NCI-H526 (cell line): ENCODE results near the gene SAPCD2.
A peak's percentile ranks its signal among the peaks of the same experiment; 100 is the strongest.

Experiments used
- DNase-seq, 2 experiments: peaks; one replicate each; lab custom pipeline; 2025; lab: John Stamatoyannopoulos, UW

The SAPCD2 gene

GRCh38 chr9:137031904-137032640 is 38.3 kb downstream of the SAPCD2 start, which contains the start of gene FUT7:
TSS of gene FUT7 (minus strand) at chr9:137032088. CDS start at chr9:137031991, 97 bp downstream.
- no peak for DNase-seq

GRCh38 chr9:137030538-137031527 is 39.5 kb downstream of the SAPCD2 start:
- no peak for DNase-seq

- DNase-seq: no peak
Measured at GRCh38 chr9:137030006-137030405, 40.4 kb downstream of the SAPCD2 start.

- peak in 1 of 2 experiments; percentile 63 for DNase-seq
Measured at GRCh38 chr9:137029058-137029936, 41.1 kb downstream of the SAPCD2 start.

- DNase-seq: peak in 1 of 2 experiments; percentile 77
Measured at GRCh38 chr9:137028263-137029057, 41.9 kb downstream of the SAPCD2 start.

GRCh38 chr9:137027369-137028262 is 42.7 kb downstream of the SAPCD2 start, which contains the start of gene ABCA2:
TSS of gene ABCA2 (minus strand) at chr9:137028237. CDS start at chr9:137028140, 97 bp downstream.
- DNase-seq: no peak

GRCh38 chr9:137026828-137027227 is 43.5 kb downstream of the SAPCD2 start:
- no peak for DNase-seq

- no peak for DNase-seq
Measured at GRCh38 chr9:137026384-137026783, 44.0 kb downstream of the SAPCD2 start.

- peak; percentile 72 to 93 for DNase-seq
Measured at GRCh38 chr9:137025517-137025966, 44.8 kb downstream of the SAPCD2 start.

GRCh38 chr9:137023583-137023991 is 46.8 kb downstream of the SAPCD2 start:
- no peak for DNase-seq

- no peak for DNase-seq
Measured at GRCh38 chr9:137023157-137023556, 47.2 kb downstream of the SAPCD2 start.

GRCh38 chr9:137022662-137023008 is 47.7 kb downstream of the SAPCD2 start:
- DNase-seq: no peak

GRCh38 chr9:137021979-137022661 is 48.2 kb downstream of the SAPCD2 start:
- DNase-seq: peak in 1 of 2 experiments; percentile 86

GRCh38 chr9:137021568-137021978 is 48.8 kb downstream of the SAPCD2 start:
- DNase-seq: no peak

- no peak for DNase-seq
Measured at GRCh38 chr9:137020771-137021567, 49.4 kb downstream of the SAPCD2 start.

- DNase-seq: no peak
Measured at GRCh38 chr9:137019891-137020683, 50.3 kb downstream of the SAPCD2 start.
